Measurements from ENCODE around the gene PLA2G3.

PLA2G3 gene

GRCh38 chr22:31137721-31138120 is 2.6 kb downstream of the PLA2G3 start:
- Histone ChIP-seq H2AFZ (ENCODE audit: low read depth, low read length, severe bottlenecking) (no peak overlapping the region), H3K36me3 (ENCODE audit: low read length) (no peaks in the 10 kb centered on the region), H3K9ac (ENCODE audit: low read length) (no peak overlapping the region), H3K4me2 (ENCODE audit: low read depth, low read length, poor library complexity, severe bottlenecking) (no peak overlapping the region), H3K27me3 (ENCODE audit: low read length) (no peaks in the 10 kb centered on the region), H3K27ac (ENCODE audit: low read depth, low read length) (no peak overlapping the region), H4K20me1 (ENCODE audit: low read depth, low read length) (no peaks in the 10 kb centered on the region), H3F3A (ENCODE audit: insufficient read depth) (no peaks in the 10 kb centered on the region), H3K9me3 (ENCODE audit: insufficient read depth, low read length) (no peaks in the 10 kb centered on the region), H3K9me2 (replicated peaks; ENCODE audit: insufficient read depth, low read length) (no peaks in the 10 kb centered on the region), H3K79me2 (ENCODE audit: insufficient read depth, low read length) (no peaks in the 10 kb centered on the region), H3K4me3 (ENCODE audit: insufficient read depth, low read length, poor library complexity, severe bottlenecking) (no peak overlapping the region)
- TF ChIP-seq CTCF (IDR thresholded peaks at IDR 0.05; ENCODE audit: insufficient read depth, low read length, poor library complexity, severe bottlenecking) (no peak), EZH2phosphoT487 (conservative IDR thresholded peaks at IDR 0.05; ENCODE audit: low read length) (no peak)

GRCh38 chr22:31136711-31137110 is 3.6 kb downstream of the PLA2G3 start:
- Histone ChIP-seq H3K9me3 (ENCODE audit: insufficient read depth, low read length) (no peaks in the 10 kb centered on the region), H3K9ac (ENCODE audit: low read length) (no peak overlapping the region), H3K4me3 (ENCODE audit: insufficient read depth, low read length, poor library complexity, severe bottlenecking) (no peak overlapping the region), H3K27ac (ENCODE audit: low read depth, low read length) (no peak overlapping the region), H2AFZ (ENCODE audit: low read depth, low read length, severe bottlenecking) (no peak overlapping the region), H3F3A (ENCODE audit: insufficient read depth) (no peaks in the 10 kb centered on the region), H3K27me3 (ENCODE audit: low read length) (no peaks in the 10 kb centered on the region), H3K4me2 (ENCODE audit: low read depth, low read length, poor library complexity, severe bottlenecking) (no peak overlapping the region), H4K20me1 (ENCODE audit: low read depth, low read length) (no peaks in the 10 kb centered on the region), H3K9me2 (replicated peaks; ENCODE audit: insufficient read depth, low read length) (no peaks in the 10 kb centered on the region), H3K79me2 (ENCODE audit: insufficient read depth, low read length) (no peaks in the 10 kb centered on the region), H3K36me3 (ENCODE audit: low read length) (no peaks in the 10 kb centered on the region)
- no peak for TF ChIP-seq EZH2phosphoT487 (conservative IDR thresholded peaks at IDR 0.05; ENCODE audit: low read length)
- no peak for TF ChIP-seq CTCF (IDR thresholded peaks at IDR 0.05; ENCODE audit: insufficient read depth, low read length, poor library complexity, severe bottlenecking)

GRCh38 chr22:31136155-31136554 is 4.2 kb downstream of the PLA2G3 start:
- no peak overlapping the region for H3K9ac ChIP-seq (ENCODE audit: low read length)
- H3K4me2 ChIP-seq (ENCODE audit: low read depth, low read length, poor library complexity, severe bottlenecking): no peak overlapping the region
- no peaks in the 10 kb centered on the region for H3K79me2 ChIP-seq (ENCODE audit: insufficient read depth, low read length)
- no peaks in the 10 kb centered on the region for H3K9me2 ChIP-seq (replicated peaks; ENCODE audit: insufficient read depth, low read length)
- no peaks in the 10 kb centered on the region for H3F3A ChIP-seq (ENCODE audit: insufficient read depth)
- no peak overlapping the region for H3K4me3 ChIP-seq (ENCODE audit: insufficient read depth, low read length, poor library complexity, severe bottlenecking)
- H4K20me1 ChIP-seq (ENCODE audit: low read depth, low read length): no peaks in the 10 kb centered on the region
- no peak for TF ChIP-seq CTCF (IDR thresholded peaks at IDR 0.05; ENCODE audit: insufficient read depth, low read length, poor library complexity, severe bottlenecking)
- no peak for TF ChIP-seq EZH2phosphoT487 (conservative IDR thresholded peaks at IDR 0.05; ENCODE audit: low read length)
- no peak overlapping the region for H2AFZ ChIP-seq (ENCODE audit: low read depth, low read length, severe bottlenecking)
- H3K9me3 ChIP-seq (ENCODE audit: insufficient read depth, low read length): no peaks in the 10 kb centered on the region
- no peak overlapping the region for H3K27ac ChIP-seq (ENCODE audit: low read depth, low read length)
- no peaks in the 10 kb centered on the region for H3K36me3 ChIP-seq (ENCODE audit: low read length)
- no peaks in the 10 kb centered on the region for H3K27me3 ChIP-seq (ENCODE audit: low read length)
